ENCODE data around the gene MAGI2. TPM values are rescaled to one million over a fixed set of nuclear protein-coding genes. Genes with fewer than 3 reads are reported as not detected.

The MAGI2 gene
- total and polyA plus RNA-seq, 4 donors: 3.7 to 25.5 (median 11.6) TPM

DNA sequence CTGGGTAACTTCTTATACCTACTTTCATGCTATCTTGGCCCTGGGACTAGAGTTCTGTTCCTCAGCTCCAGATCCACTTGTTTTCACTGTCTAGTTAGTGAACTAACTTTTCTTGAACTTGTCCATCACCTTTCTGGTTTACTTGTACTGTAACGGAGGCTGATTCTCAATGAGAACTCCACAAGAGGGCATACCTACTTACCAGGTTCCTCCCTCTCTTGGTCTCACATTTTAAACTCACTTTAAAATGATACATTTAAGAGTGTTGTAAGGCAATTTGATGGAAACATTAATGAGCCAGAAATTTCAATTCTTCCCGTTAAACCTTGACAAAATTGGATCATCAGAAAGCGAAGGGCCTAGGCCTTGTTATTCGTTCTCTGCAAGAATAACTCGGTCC is 111.6 kb downstream of the MAGI2 start:
- H3K4me1 ChIP-seq (ENCODE audit: control insufficient read depth in 1 of 2, insufficient read depth in 2 of 2, low read length in 2 of 2): peaks cover 0 to 3% of the 10 kb centered on the region in 2 donors
- DNase-seq: no peak
- H3K9me3 ChIP-seq (ENCODE audit: control insufficient read depth, low read length): no peaks in the 10 kb centered on the region
- no peak overlapping the region for H3K4me3 ChIP-seq (ENCODE audit: low read length in 2 of 2)
- no peaks in the 10 kb centered on the region for H3K36me3 ChIP-seq (ENCODE audit: control insufficient read depth in 1 of 2, insufficient read depth in 2 of 2, low read length in 1 of 2)
- H3K27me3 ChIP-seq (ENCODE audit: control insufficient read depth in 1 of 2, insufficient read depth in 2 of 2, low read length in 1 of 2): no peaks in the 10 kb centered on the region
- no peak for ATAC-seq (ENCODE audit: low FRiP score)
- no peak overlapping the region for H3K27ac ChIP-seq (ENCODE audit: low read depth in 1 of 2, low read length in 2 of 2)
- WGBS, 2 donors: 93 to 96% methylated on average over 5 of the region's 5 CpGs
- intact Hi-C loops (cut with DNase I): no loop called here

DNA sequence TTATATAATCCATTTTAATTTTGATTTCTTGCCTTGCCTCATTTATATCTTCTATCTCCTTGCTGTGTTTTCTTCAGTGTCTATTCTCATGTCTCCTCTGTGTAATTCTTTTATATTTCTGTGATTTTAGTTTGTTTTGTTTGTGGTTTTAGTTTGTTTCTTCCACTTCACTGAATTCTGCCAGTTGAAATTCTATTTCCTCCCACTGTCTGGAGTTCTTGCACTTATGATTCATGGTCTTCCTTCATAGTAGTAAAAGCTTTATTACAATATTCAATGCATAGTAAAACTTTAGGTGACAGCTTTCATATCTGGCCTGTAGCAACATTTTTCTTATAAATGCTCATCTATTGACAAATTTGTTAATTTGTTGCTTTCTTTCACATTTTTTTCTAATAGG is 113.3 kb downstream of the MAGI2 start:
- Histone ChIP-seq H3K36me3 (ENCODE audit: control insufficient read depth in 1 of 2, insufficient read depth in 2 of 2, low read length in 1 of 2) (no peaks in the 10 kb centered on the region), H3K27me3 (ENCODE audit: control insufficient read depth in 1 of 2, insufficient read depth in 2 of 2, low read length in 1 of 2) (no peaks in the 10 kb centered on the region), H3K9me3 (ENCODE audit: control insufficient read depth, low read length) (no peaks in the 10 kb centered on the region), H3K4me1 (ENCODE audit: control insufficient read depth in 1 of 2, insufficient read depth in 2 of 2, low read length in 2 of 2) (peaks cover 0 to 3% of the 10 kb centered on the region in 2 donors), H3K27ac (ENCODE audit: low read depth in 1 of 2, low read length in 2 of 2) (no peak overlapping the region), H3K4me3 (ENCODE audit: low read length in 2 of 2) (no peak overlapping the region)
- intact Hi-C loops (cut with DNase I): no loop called here
- DNase-seq (no peak), ATAC-seq (ENCODE audit: low FRiP score) (no peak)

DNA sequence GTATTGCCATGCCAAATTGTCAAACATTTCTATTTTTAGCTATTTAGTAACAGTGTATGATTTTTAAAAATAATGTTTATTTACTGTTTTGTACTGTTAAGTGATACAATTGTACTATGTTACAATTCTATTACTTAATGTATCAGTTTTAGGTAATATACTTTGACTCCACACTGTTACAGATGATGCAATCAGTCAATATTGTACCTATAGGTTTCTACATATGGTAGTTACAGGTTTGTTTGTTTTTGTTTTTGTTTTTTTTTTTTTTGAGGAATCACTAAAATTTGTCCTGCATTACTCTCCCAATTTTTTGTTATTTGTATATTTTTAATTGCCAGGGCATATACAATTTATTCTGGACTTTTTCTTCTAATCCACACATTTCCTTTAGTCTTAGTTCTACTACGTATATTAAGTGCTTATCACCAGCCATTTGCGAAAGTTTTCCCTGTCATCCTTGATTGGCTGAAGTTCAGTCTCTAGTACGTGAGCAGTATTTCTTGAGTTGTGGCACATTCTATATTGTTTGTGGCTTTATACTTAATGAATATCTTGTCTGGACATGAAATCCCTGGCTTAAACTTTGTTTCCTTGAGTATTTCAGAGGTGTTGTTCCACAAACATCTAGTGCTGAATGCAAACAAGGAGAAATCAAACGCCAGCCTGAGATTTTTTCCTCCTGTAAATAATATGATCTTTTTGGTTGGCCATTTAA is 114.1 kb downstream of the MAGI2 start:
- Histone ChIP-seq H3K9me3 (ENCODE audit: control insufficient read depth, low read length) (no peaks in the 10 kb centered on the region), H3K4me3 (ENCODE audit: low read length in 2 of 2) (no peak overlapping the region), H3K36me3 (ENCODE audit: control insufficient read depth in 1 of 2, insufficient read depth in 2 of 2, low read length in 1 of 2) (no peaks in the 10 kb centered on the region), H3K27ac (ENCODE audit: low read depth in 1 of 2, low read length in 2 of 2) (no peak overlapping the region), H3K27me3 (ENCODE audit: control insufficient read depth in 1 of 2, insufficient read depth in 2 of 2, low read length in 1 of 2) (no peaks in the 10 kb centered on the region), H3K4me1 (ENCODE audit: control insufficient read depth in 1 of 2, insufficient read depth in 2 of 2, low read length in 2 of 2) (peaks cover 0 to 3% of the 10 kb centered on the region in 2 donors)
- ATAC-seq (ENCODE audit: low FRiP score): no peak
- WGBS, 2 donors: 91 to 95% methylated on average over 4 of the region's 4 CpGs
- no peak for DNase-seq
- intact Hi-C loops (cut with DNase I): no loop called here

DNA sequence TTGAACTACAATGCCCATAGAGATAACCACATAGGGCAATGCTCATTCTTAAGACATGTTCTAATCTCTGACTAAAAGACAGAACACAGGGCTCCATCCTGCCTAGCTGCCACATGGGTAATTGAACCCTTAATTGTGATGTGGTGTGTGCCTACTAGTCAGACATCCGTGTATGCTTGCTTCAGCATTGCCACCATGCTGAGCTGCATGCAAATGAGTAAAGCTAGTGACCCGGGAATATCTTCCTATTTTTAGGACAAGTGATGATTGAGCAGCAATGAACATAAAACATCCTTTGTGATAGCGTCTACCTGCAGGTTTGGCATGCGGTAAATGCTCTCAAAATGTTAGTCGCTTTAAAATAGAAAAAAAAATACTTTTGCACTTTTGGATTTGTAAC is 115.8 kb downstream of the MAGI2 start:
- Histone ChIP-seq H3K36me3 (ENCODE audit: control insufficient read depth in 1 of 2, insufficient read depth in 2 of 2, low read length in 1 of 2) (no peaks in the 10 kb centered on the region), H3K27ac (ENCODE audit: low read depth in 1 of 2, low read length in 2 of 2) (no peak overlapping the region), H3K27me3 (ENCODE audit: control insufficient read depth in 1 of 2, insufficient read depth in 2 of 2, low read length in 1 of 2) (no peaks in the 10 kb centered on the region), H3K4me3 (ENCODE audit: low read length in 2 of 2) (no peak overlapping the region), H3K9me3 (ENCODE audit: control insufficient read depth, low read length) (no peaks in the 10 kb centered on the region), H3K4me1 (ENCODE audit: control insufficient read depth in 1 of 2, insufficient read depth in 2 of 2, low read length in 2 of 2) (peaks cover 0 to 3% of the 10 kb centered on the region in 2 donors)
- no peak for DNase-seq
- 35 to 43% methylated on average over 5 of the region's 5 CpGs for WGBS, 2 donors
- intact Hi-C loops (cut with DNase I): no loop called here
- ATAC-seq (ENCODE audit: low FRiP score): no peak

DNA sequence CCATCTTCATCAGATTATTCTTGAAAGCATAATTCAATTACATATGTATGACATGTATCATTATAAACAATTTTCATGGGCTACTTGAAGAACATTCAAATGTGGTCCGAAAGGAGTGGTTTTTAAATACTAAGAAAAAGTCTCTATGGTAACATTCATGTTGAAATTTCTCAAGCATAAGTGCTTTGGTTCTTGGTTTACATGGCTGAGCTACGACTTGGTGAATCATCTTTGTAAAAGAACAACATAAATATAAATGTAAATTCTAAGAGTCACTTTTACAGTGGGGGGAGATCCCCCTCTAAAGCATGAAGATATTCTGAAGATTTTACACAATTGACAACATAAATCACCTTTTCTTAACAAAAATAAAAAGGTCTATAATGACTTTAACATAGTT is 118.6 kb downstream of the MAGI2 start:
- no peaks in the 10 kb centered on the region for H3K36me3 ChIP-seq (ENCODE audit: control insufficient read depth in 1 of 2, insufficient read depth in 2 of 2, low read length in 1 of 2)
- H3K4me1 ChIP-seq (ENCODE audit: control insufficient read depth in 1 of 2, insufficient read depth in 2 of 2, low read length in 2 of 2): peaks cover 0 to 3% of the 10 kb centered on the region in 2 donors
- no peaks in the 10 kb centered on the region for H3K9me3 ChIP-seq (ENCODE audit: control insufficient read depth, low read length)
- H3K27ac ChIP-seq (ENCODE audit: low read depth in 1 of 2, low read length in 2 of 2): no peak overlapping the region
- intact Hi-C loops (cut with DNase I): no loop called here
- H3K27me3 ChIP-seq (ENCODE audit: control insufficient read depth in 1 of 2, insufficient read depth in 2 of 2, low read length in 1 of 2): no peaks in the 10 kb centered on the region
- no peak for DNase-seq
- 70 to 71% methylated on average over 2 of the region's 2 CpGs for WGBS, 2 donors
- ATAC-seq (ENCODE audit: low FRiP score): no peak
- H3K4me3 ChIP-seq (ENCODE audit: low read length in 2 of 2): no peak overlapping the region

DNA sequence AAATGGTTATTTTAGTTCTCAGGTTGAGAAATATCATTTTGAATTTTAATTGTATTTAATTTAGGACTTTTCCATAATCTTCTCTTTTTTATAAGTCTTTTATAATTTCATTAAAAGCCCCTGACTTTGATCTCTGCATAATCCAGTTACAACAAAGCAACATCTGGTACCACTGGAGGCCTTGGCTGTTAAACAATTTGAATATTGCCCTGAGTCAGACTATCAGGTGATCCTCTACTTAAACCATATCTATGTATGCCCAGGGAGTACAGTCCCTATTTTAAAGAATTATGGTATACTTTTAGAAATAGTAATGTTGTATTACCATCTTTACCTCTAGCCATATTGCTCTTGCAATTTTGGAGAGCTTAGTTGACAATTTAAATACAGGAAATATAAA is 119.1 kb downstream of the MAGI2 start:
- no peak overlapping the region for H3K27ac ChIP-seq (ENCODE audit: low read depth in 1 of 2, low read length in 2 of 2)
- no peak for ATAC-seq (ENCODE audit: low FRiP score)
- H3K36me3 ChIP-seq (ENCODE audit: control insufficient read depth in 1 of 2, insufficient read depth in 2 of 2, low read length in 1 of 2): no peaks in the 10 kb centered on the region
- peaks cover 0 to 3% of the 10 kb centered on the region in 2 donors for H3K4me1 ChIP-seq (ENCODE audit: control insufficient read depth in 1 of 2, insufficient read depth in 2 of 2, low read length in 2 of 2)
- H3K9me3 ChIP-seq (ENCODE audit: control insufficient read depth, low read length): no peaks in the 10 kb centered on the region
- intact Hi-C loops (cut with DNase I): no loop called here
- DNase-seq: no peak
- no peak overlapping the region for H3K4me3 ChIP-seq (ENCODE audit: low read length in 2 of 2)
- no peaks in the 10 kb centered on the region for H3K27me3 ChIP-seq (ENCODE audit: control insufficient read depth in 1 of 2, insufficient read depth in 2 of 2, low read length in 1 of 2)

DNA sequence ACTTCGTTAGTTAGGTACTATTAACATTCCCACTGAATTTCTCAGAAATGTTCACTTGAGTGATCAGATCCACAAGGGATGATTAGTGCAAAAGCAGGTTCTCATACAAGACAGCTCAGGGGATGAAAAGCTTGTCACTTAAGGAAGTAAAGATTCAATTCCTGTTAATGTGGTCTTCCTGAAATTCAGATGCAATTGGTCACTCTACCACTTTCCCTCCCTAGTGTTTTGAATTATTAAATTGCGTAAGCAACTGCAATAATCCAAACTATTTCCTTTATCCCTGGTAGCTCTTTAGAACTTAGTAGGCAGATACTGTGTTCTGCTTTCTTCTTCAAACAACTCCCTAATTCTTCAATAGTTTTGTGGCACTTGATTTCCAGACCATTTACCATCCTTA is 121.4 kb downstream of the MAGI2 start:
- no peak for DNase-seq
- Histone ChIP-seq H3K27ac (ENCODE audit: low read depth in 1 of 2, low read length in 2 of 2) (no peak overlapping the region), H3K27me3 (ENCODE audit: control insufficient read depth in 1 of 2, insufficient read depth in 2 of 2, low read length in 1 of 2) (no peaks in the 10 kb centered on the region), H3K4me1 (ENCODE audit: control insufficient read depth in 1 of 2, insufficient read depth in 2 of 2, low read length in 2 of 2) (no peaks in the 10 kb centered on the region), H3K36me3 (ENCODE audit: control insufficient read depth in 1 of 2, insufficient read depth in 2 of 2, low read length in 1 of 2) (no peaks in the 10 kb centered on the region), H3K9me3 (ENCODE audit: control insufficient read depth, low read length) (no peaks in the 10 kb centered on the region), H3K4me3 (ENCODE audit: low read length in 2 of 2) (no peak overlapping the region)
- ATAC-seq (ENCODE audit: low FRiP score): no peak
- intact Hi-C loops (cut with DNase I): no loop called here
- WGBS, 2 donors: 0 to 63% methylated on average over 2 of the region's 2 CpGs

DNA sequence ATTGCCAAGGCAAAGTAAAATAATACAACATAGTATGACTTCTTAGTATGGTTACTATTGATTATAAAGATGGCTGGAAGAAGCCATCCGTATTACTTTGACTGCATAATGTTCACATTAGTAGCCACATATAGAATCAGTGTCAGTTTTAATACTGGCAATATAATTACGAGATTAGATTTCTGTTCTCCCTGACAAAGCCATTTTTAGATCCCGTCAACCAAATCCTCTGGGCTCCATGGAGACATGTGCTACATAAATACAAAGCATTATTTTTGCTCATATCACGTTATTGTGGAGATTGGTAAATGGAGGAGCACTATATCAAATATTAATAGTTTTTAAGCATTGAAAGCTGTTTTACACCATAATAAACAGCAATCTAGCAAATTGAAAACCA is 124.0 kb downstream of the MAGI2 start:
- H3K4me1 ChIP-seq (ENCODE audit: control insufficient read depth in 1 of 2, insufficient read depth in 2 of 2, low read length in 2 of 2): no peaks in the 10 kb centered on the region
- intact Hi-C loops (cut with DNase I): no loop called here
- no peak for DNase-seq
- no peaks in the 10 kb centered on the region for H3K36me3 ChIP-seq (ENCODE audit: control insufficient read depth in 1 of 2, insufficient read depth in 2 of 2, low read length in 1 of 2)
- ATAC-seq (ENCODE audit: low FRiP score): no peak
- H3K9me3 ChIP-seq (ENCODE audit: control insufficient read depth, low read length): no peaks in the 10 kb centered on the region
- no peak overlapping the region for H3K4me3 ChIP-seq (ENCODE audit: low read length in 2 of 2)
- WGBS, 2 donors: 69 to 71% methylated on average over 4 of the region's 4 CpGs
- H3K27me3 ChIP-seq (ENCODE audit: control insufficient read depth in 1 of 2, insufficient read depth in 2 of 2, low read length in 1 of 2): no peaks in the 10 kb centered on the region
- H3K27ac ChIP-seq (ENCODE audit: low read depth in 1 of 2, low read length in 2 of 2): no peak overlapping the region

DNA sequence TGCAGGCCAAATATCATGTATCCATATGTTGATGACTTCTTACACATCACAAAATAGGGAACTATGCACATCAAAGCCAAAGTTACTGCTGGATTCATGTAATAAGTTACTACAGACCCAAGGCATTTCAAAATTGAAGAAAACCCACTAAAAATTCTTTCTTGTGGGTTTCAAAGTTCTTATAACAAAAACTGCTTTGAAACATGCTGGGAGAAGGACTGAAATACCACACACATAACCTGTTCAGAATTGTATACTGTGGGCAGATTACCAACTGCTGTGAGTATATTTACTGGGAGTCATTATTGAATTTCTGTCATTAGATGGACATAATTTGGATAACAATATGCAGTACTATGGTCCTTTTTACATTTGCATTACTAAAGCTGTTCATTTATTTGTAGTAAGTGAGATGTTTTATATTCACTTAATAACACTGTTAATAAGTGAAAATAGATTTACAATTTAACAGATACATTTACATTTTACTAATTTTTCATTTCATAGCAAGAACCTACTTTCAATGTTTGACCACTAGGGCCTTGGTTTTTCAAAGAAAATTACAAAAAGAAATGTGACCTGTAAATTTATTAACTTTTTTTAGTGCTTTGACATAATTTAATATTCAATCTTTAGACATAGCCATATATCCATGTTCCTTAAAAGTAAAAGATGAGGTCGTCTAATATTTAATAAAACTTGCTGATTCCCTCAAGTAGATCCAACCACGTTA is 132.6 kb downstream of the MAGI2 start:
- no peaks in the 10 kb centered on the region for H3K9me3 ChIP-seq (ENCODE audit: control insufficient read depth, low read length)
- DNase-seq (no peak), ATAC-seq (ENCODE audit: low FRiP score) (no peak)
- 0 to 36% methylated on average over 2 of the region's 2 CpGs for WGBS, 2 donors
- intact Hi-C loops (cut with DNase I): no loop called here
- H3K4me3 ChIP-seq (ENCODE audit: low read length in 2 of 2): no peak overlapping the region
- H3K36me3 ChIP-seq (ENCODE audit: control insufficient read depth in 1 of 2, insufficient read depth in 2 of 2, low read length in 1 of 2): no peaks in the 10 kb centered on the region
- H3K4me1 ChIP-seq (ENCODE audit: control insufficient read depth in 1 of 2, insufficient read depth in 2 of 2, low read length in 2 of 2): peaks cover 2 to 3% of the 10 kb centered on the region in 2 donors
- no peak overlapping the region for H3K27ac ChIP-seq (ENCODE audit: low read depth in 1 of 2, low read length in 2 of 2)
- no peaks in the 10 kb centered on the region for H3K27me3 ChIP-seq (ENCODE audit: control insufficient read depth in 1 of 2, insufficient read depth in 2 of 2, low read length in 1 of 2)
